ENCODE data around the gene CYP27B1.

DNA sequence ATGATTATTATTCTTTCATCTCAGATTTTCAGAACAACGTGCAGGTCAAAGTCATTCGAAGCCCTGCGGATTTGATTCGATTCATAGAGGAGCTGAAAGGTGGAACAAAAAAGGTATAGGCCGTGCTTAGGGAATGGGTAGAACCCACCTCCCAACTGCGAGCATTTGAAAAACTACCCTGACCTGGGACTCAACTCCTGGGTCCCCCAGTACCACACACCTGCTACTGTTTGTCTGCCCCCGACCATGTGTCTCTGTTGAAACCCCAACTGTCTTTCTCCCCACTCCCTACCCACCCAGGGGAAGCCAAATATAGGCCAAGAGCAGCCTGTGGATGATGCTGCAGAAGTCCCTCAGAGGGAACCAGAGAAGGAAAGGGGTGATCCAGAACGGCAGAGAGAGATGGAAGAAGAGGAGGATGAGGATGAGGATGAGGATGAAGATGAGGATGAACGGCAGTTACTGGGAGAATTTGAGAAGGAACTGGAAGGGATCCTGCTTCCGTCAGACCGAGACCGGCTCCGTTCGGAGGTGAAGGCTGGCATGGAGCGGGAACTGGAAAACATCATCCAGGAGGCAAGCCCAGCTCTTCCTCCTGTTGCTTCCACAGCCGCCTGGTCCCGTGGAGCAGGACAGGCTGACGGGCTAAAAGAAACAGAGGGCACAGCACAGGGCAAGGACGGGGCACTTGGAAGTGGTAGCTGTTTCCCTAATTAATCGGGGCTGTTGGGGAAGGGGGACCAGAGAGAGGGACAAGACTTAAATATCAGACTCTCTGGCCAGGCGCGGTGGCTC is 48.8 kb downstream of the CYP27B1 start:
- TF ChIP-seq, protein P1, sequence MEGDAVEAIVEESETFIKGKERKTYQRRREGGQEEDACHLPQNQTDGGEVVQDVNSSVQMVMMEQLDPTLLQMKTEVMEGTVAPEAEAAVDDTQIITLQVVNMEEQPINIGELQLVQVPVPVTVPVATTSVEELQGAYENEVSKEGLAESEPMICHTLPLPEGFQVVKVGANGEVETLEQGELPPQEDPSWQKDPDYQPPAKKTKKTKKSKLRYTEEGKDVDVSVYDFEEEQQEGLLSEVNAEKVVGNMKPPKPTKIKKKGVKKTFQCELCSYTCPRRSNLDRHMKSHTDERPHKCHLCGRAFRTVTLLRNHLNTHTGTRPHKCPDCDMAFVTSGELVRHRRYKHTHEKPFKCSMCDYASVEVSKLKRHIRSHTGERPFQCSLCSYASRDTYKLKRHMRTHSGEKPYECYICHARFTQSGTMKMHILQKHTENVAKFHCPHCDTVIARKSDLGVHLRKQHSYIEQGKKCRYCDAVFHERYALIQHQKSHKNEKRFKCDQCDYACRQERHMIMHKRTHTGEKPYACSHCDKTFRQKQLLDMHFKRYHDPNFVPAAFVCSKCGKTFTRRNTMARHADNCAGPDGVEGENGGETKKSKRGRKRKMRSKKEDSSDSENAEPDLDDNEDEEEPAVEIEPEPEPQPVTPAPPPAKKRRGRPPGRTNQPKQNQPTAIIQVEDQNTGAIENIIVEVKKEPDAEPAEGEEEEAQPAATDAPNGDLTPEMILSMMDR (IDR thresholded peaks at IDR 0.05): no peak
- no peak for TF ChIP-seq POLR2A (IDR thresholded peaks at IDR 0.05)
- no peak for TF ChIP-seq POLR2AphosphoS5 (IDR thresholded peaks at IDR 0.05)

Measured in stomach (tissue), 4 donors.